HG02763 (cell line): ENCODE data around the gene GAB2.

ENCODE experiments used
- ATAC-seq: cut with Tn5 transposase; IDR thresholded peaks from one replicate; pipeline ENCODE4 v1.9.1; 2021; ENCODE audit warnings: mild to moderate bottlenecking, moderate library complexity; ENCODE audit not compliant: unreplicated experiment

Gene GAB2

DNA sequence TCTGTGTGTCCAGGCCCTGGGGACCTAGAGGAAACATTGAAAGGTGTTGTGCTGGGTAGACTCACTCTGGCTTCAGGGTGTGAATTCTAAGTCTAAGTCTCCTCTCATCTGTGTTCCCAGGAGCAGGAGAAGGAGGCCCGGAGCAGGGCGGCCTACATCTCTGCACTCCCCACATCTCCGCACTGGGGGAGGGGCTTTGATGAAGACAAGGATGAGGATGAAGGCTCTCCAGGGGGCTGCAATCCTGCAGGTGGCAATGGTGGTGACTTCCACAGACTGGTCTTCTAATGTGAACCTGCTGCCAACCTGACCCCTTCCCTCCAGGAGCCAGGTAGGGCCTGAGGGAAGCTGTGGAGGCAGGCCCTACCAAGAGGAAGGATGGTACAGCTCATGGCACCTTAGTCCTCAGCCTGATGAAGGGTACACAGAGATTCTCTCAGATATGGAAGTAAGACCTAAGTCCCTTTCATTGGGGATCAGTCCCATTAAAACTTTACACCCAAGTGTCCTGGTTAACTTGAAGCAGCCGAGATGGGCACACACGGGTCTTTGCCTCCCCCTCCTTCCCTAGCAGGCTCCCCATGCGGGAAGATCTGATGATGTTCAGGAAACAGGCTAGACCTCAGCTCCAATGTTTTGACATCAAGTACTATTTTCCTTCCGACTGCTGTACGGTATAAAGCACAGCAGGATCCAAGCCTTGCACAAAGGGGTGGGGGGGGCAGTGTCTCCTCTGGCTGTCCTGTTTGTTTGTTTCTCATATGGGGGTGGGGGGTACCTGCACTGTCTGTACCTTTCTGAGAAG lies 203.9 kb downstream of the GAB2 start:
- ATAC-seq, result no peak

- no peak for ATAC-seq
Measured at GRCh38 chr11:78212586-78213371, 204.8 kb downstream of the GAB2 start.

DNA sequence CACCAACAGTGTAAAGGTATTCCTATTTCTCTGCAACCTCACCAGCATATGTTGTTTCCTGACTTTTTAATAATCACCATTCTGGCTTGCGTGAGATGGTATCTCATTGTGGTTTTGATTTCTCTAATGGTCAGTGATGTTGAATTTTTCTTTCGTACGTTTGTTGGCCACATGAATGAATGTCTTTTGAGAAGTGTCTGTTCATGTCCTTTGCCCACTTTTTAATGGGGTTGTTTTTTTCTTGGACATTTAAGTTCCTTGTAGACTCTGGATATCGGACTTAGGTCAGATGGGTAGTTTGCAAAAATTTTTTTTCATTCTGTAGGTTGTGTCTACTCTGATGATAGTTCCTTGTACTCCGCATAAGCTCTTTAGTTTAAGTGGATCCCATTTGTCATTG lies 206.1 kb downstream of the GAB2 start:
- no peak for ATAC-seq

- no peak for ATAC-seq
Measured at GRCh38 chr11:78210000-78210608, 207.5 kb downstream of the GAB2 start.

DNA sequence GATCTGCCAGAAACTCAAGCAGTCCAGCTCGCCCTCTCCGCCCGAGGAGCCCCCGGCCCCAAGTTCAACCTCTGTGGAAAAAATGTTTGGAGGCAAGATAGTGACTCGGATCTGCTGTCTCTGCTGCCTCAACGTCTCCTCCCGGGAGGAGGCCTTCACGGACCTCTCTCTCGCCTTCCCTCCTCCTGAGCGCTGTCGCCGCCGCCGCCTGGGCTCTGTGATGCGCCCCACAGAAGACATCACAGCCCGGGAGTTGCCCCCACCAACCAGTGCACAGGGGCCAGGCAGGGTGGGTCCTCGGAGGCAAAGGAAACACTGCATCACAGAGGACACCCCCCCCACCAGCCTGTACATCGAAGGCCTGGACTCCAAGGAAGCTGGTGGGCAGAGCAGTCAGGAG lies 208.1 kb downstream of the GAB2 start:
- no peak for ATAC-seq

- ATAC-seq, result no peak
Measured at GRCh38 chr11:78208257-78209165, 209.1 kb downstream of the GAB2 start.

GRCh38 chr11:78207532-78208256 lies 209.9 kb downstream of the GAB2 start:
- ATAC-seq, result no peak

GRCh38 chr11:78205691-78206090 lies 211.9 kb downstream of the GAB2 start:
- no peak for ATAC-seq

DNA sequence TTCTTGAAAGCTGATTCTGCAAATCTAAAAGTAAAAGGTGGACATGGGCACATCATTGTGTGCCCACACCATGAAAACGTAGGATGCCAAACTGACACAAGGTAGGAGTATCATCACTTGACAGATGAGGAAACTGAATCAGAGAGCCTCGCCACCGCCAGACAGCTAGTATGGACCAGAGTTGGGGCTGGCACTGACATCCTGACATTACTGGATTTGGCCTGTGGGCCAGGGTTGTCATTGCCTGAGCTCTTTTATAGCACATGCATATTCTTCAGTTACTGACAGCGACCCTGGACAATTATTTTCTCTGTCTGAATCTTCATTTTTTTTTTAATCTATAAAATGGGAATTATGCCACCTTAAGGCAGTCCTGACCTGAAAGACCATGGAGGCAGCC lies 212.4 kb downstream of the GAB2 start:
- ATAC-seq, result no peak

- ATAC-seq, result no peak
Measured at GRCh38 chr11:78203184-78203583, 214.4 kb downstream of the GAB2 start.

DNA sequence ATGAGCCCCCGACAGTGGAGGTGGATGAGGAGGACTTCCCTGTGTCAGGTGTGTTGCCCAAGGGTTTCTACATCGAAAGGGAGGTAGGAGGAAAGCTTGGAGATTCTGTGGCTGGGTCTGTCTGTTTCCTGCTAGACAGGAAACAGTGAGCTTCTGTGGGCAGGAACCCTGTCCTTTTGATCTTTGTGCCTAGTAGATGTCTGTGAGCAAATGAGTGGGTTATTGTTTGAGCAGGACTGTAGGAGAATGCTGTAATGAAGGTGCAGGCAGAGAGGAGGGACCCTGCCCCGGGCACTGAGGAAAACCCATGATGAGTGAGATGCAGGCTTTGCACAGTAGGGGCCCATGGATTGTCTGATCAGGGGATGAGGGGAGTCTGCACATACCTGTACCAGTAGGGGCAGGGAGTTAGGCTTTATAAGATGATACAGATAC lies 214.9 kb downstream of the GAB2 start:
- ATAC-seq, result no peak

DNA sequence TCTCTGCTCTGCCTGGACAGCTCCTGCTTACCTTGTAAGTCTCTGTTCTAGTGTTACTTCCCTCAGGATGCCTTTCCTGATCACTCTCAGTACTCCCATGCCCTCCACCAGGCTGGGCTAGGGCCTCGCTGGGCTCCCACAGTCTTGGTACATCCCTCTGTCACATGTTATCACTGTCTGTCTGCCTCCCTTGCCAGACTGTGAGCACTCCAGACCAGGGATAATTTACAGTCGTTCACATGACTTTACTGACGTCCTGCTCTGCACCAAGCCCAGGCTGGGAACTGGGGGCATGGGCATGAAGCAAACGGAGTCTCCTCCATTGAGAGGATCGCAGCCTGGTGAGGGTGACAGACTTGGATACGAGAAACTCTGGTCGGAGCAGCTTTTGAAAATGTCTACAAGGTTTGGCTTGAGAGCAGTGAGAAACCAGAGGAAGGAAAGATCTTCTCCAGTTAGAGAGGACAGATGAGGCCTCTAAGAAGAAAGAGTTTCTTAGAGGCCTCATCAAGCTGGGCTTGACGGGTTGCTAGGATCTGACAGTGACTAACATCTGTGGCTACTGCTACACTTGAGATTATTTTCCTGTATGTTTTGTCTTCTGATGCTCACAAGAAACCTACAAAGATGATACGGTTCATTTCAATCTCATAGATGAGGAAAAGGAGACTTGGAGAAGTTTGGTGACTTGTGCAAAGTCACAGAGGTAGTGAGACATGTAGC lies 216.4 kb downstream of the GAB2 start:
- no peak for ATAC-seq

DNA sequence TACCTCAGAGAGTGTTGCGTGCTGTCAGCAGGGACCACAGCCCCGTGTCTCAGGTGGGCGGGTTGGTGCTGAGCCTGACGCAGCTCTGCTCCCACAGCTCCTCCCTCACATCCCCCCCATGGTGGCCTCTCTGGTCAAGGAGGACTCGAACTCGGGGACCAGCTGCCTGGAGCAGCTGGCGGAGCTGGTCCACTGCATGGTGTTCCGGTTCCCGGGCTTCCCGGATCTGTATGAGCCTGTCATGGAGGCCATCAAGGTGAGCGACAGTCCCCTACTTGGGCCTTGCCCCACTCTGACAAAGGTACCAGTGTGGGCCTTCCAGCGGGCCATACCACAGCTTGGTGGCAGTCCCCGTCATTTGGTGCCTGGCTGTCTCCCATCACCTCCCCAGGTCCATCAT lies 217.1 kb downstream of the GAB2 start:
- no peak for ATAC-seq

DNA sequence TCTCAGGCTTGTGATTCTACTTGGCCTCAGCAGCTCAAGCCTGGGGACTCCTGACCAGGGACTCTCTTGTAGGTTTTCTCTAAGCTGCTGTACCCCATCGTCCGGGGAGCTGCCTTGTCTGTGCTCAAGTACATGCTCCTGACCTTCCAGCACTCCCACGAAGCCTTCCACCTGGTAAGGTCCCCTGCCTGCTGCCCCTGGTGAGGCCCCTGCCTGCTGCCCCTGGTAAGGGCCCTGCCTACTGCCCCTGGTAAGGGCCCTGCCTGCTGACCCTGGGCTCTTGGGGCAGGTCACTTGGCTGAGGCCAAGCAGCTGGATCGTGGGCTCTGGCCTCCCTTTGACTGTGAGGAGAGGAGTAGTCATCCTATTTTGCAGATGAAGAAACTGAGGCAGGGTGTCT lies 217.6 kb downstream of the GAB2 start:
- ATAC-seq, result no peak

DNA sequence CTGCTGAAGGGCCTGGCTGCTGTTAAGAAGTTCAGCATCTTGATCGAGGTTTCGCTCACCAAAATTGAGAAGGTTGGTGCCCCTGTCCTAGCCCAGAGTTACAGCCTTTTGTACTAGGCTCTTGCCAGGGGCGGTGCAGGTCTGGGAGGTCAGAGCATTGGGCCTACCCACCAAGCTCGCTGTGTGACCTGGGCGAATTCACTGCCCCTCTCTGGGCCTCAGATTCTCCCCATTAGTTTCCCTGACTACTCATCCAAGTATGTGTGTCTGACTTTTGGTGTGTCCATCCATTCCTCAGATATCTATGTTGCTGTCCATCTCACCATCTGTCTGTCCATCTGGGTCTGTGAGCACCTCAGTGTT lies 218.0 kb downstream of the GAB2 start:
- no peak for ATAC-seq

GRCh38 chr11:78199015-78199652 lies 218.5 kb downstream of the GAB2 start:
- ATAC-seq, result no peak

GRCh38 chr11:78197816-78198215 lies 219.8 kb downstream of the GAB2 start:
- no peak for ATAC-seq

GRCh38 chr11:78196661-78197091 lies 220.9 kb downstream of the GAB2 start:
- no peak for ATAC-seq
